Measurements from ENCODE around the gene ST6GAL1.

GRCh38 chr3:187120326-187120725, 190.0 kb downstream of the ST6GAL1 start:
- TF ChIP-seq SUZ12 (IDR thresholded peaks at IDR 0.05; ENCODE audit: extremely low read depth, insufficient read depth, insufficient read length), result no peak
- no peak for TF ChIP-seq ZNF274 (IDR thresholded peaks at IDR 0.05; ENCODE audit: low read depth, low read length)
